Measurements from ENCODE around the gene ZNF575. TPM values are rescaled to one million over a fixed set of nuclear protein-coding genes. Genes with fewer than 3 reads are reported as not detected.

The ZNF575 gene
- total and polyA plus RNA-seq, 5 donors from 2014 or later: 0.83 to 3.3 (median 1.5) TPM

DNA sequence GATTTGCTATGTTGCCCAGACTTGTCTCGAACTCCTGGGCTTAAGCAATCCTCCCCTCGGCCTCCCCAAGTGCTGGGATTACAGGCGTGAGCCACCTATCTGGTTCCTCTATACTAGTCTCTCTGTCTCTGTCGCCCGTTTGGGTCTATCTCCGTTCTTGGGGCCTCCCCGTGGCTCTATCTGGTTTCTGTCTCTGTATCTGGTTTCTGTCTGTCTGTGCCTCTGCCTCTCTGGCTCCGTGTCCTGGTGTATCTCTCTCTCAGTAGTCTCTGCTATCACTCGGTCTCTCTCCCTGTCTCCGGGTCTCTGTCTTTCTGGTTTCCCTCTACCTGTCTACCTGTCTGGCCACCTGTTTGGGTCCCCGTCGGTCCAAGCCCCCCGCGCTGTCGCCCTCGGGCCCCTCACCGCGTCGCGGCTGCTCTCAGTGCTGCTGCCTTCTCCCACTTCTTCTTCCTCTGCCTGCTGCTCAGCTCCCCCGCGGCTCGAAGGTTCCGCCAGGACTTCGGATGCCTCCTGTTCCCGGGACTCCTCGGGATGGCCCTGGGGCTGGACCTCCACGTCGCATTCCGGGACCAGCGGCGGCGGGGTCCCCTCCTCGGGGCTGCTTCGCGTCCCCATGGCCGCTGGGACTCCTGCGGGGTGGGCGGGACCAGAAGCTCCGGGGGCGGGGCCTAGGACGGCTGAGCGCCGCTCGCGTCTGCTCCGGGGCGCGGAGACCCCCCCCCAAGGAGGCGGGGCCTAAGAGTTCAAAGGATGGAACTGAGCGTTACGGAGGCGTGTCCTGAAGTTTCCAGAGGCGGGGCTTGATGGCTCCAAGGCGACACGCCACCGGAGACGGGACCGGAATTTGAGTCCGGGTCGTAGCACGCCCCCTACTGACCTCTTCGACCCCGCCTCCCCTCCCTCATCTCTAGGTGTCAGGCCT lies 29.2 kb upstream of the ZNF575 start:
- Histone ChIP-seq H3K27ac (ENCODE audit: insufficient read depth, low read length, poor library complexity, severe bottlenecking) (peak overlapping the region; percentile 92), H3K27me3 (ENCODE audit: control insufficient read depth, insufficient read depth, low read length) (no peaks in the 10 kb centered on the region), H3K9me3 (ENCODE audit: control insufficient read depth in 2 of 2, low read length in 2 of 2) (no peaks in the 10 kb centered on the region), H3K36me3 (ENCODE audit: control insufficient read depth, insufficient read depth, low read length) (no peaks in the 10 kb centered on the region), H3K4me3 (ENCODE audit: low read depth, low read length) (peak overlapping the region; percentile 80), H3K4me1 (ENCODE audit: control insufficient read depth, insufficient read depth, low read length, poor library complexity, severe bottlenecking) (peaks cover 34% of the 10 kb centered on the region)
- Mint-ChIP-seq H3K27me3 (no peaks in the 10 kb centered on the region), H3K36me3 (peaks cover 18% of the 10 kb centered on the region), H3K27ac (peak overlapping the region; percentile 95 to 99 (median 96)), H3K9me3 (no peaks in the 10 kb centered on the region), H3K4me3 (peak overlapping the region; percentile 90 to 98 (median 94)), H3K4me1 (peaks cover 11 to 46% (median 32%) of the 10 kb centered on the region in 4 donors)
- DNase-seq (peak; percentile 97 to 98 (median 98)), ATAC-seq (ENCODE audit: low read depth in 2 of 2) (peak; percentile 92 to 95)

GRCh38 chr19:43504426-43505185 lies 28.4 kb upstream of the ZNF575 start, which contains the start of gene PHLDB3:
Gene PHLDB3 (minus strand): TSS chr19:43504746. CDS start chr19:43504118, 628 bp downstream.
- peak within 1 kb of the TSS; percentile 95 to 99 (median 96) for H3K27ac Mint-ChIP-seq
- H3K27ac ChIP-seq (ENCODE audit: insufficient read depth, low read length, poor library complexity, severe bottlenecking): peak within 1 kb of the TSS; percentile 92
- H3K4me3 ChIP-seq (ENCODE audit: low read depth, low read length): peak within 1 kb of the TSS; percentile 80
- H3K9me3 ChIP-seq (ENCODE audit: control insufficient read depth in 2 of 2, low read length in 2 of 2): no peaks in the 10 kb centered on the region
- H3K4me1 Mint-ChIP-seq: peaks cover 11 to 44% (median 31%) of the 10 kb centered on the region in 4 donors
- peaks cover 17% of the 10 kb centered on the region for H3K36me3 Mint-ChIP-seq
- H3K36me3 ChIP-seq (ENCODE audit: control insufficient read depth, insufficient read depth, low read length): peaks cover under 1% of the 10 kb centered on the region
- H3K27me3 ChIP-seq (ENCODE audit: control insufficient read depth, insufficient read depth, low read length): no peaks in the 10 kb centered on the region
- no peaks in the 10 kb centered on the region for H3K27me3 Mint-ChIP-seq
- peak within 1 kb of the TSS; percentile 90 to 98 (median 94) for H3K4me3 Mint-ChIP-seq
- DNase-seq (peak in 2 of 3 donors; percentile 38 to 69), ATAC-seq (ENCODE audit: low read depth in 2 of 2) (peak; percentile 29 to 34)
- H3K9me3 Mint-ChIP-seq: no peaks in the 10 kb centered on the region
- peaks cover 34% of the 10 kb centered on the region for H3K4me1 ChIP-seq (ENCODE audit: control insufficient read depth, insufficient read depth, low read length, poor library complexity, severe bottlenecking)

- peak overlapping the region; percentile 92 for H3K27ac ChIP-seq (ENCODE audit: insufficient read depth, low read length, poor library complexity, severe bottlenecking)
- no peak for DNase-seq
- Mint-ChIP-seq H3K36me3 (peaks cover 21% of the 10 kb centered on the region), H3K4me1 (peaks cover 11 to 42% (median 31%) of the 10 kb centered on the region in 4 donors), H3K27me3 (no peaks in the 10 kb centered on the region), H3K27ac (peak overlapping the region; percentile 88 to 95 (median 95)), H3K9me3 (no peaks in the 10 kb centered on the region), H3K4me3 (peak overlapping the region; percentile 68 to 94 (median 77))
- no peaks in the 10 kb centered on the region for H3K27me3 ChIP-seq (ENCODE audit: control insufficient read depth, insufficient read depth, low read length)
- ATAC-seq (ENCODE audit: low read depth in 2 of 2): no peak
- peaks cover 34% of the 10 kb centered on the region for H3K4me1 ChIP-seq (ENCODE audit: control insufficient read depth, insufficient read depth, low read length, poor library complexity, severe bottlenecking)
- H3K9me3 ChIP-seq (ENCODE audit: control insufficient read depth in 2 of 2, low read length in 2 of 2): no peaks in the 10 kb centered on the region
- H3K36me3 ChIP-seq (ENCODE audit: control insufficient read depth, insufficient read depth, low read length): peaks cover 6% of the 10 kb centered on the region
- no peak overlapping the region for H3K4me3 ChIP-seq (ENCODE audit: low read depth, low read length)
These were observed 27.9 kb upstream of the ZNF575 start for GRCh38 chr19:43505186-43505456.

DNA sequence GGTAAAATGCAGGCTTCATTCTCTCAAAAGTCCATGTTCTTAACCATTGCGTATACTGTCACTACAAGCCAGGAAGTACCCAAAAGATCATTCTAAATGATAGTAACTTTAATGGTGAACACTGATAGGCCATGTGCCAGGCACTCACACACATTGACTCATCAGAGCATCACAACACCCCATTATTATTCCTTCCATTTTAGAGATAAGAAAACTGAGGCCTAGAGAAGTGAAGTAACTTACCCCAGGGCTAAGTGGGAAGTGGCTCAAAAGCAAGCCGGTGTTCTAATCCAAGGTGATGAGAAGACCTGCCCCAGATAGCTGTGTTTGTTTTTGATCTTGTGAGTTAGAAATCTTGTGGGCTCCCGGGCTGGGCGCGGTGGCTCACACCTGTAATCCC lies 27.0 kb upstream of the ZNF575 start:
- H3K4me3 ChIP-seq (ENCODE audit: low read depth, low read length): no peak overlapping the region
- Mint-ChIP-seq H3K4me1 (peaks cover 11 to 40% (median 29%) of the 10 kb centered on the region in 4 donors), H3K27ac (peak overlapping the region; percentile 72 to 95 (median 88)), H3K27me3 (no peaks in the 10 kb centered on the region), H3K36me3 (peaks cover 22% of the 10 kb centered on the region), H3K9me3 (no peaks in the 10 kb centered on the region), H3K4me3 (peak overlapping the region; percentile 71 to 89 (median 74))
- peaks cover 34% of the 10 kb centered on the region for H3K4me1 ChIP-seq (ENCODE audit: control insufficient read depth, insufficient read depth, low read length, poor library complexity, severe bottlenecking)
- H3K27me3 ChIP-seq (ENCODE audit: control insufficient read depth, insufficient read depth, low read length): no peaks in the 10 kb centered on the region
- peak in 1 of 3 donors; percentile 33 for DNase-seq
- no peak for ATAC-seq (ENCODE audit: low read depth in 2 of 2)
- no peaks in the 10 kb centered on the region for H3K9me3 ChIP-seq (ENCODE audit: control insufficient read depth in 2 of 2, low read length in 2 of 2)
- H3K27ac ChIP-seq (ENCODE audit: insufficient read depth, low read length, poor library complexity, severe bottlenecking): peak overlapping the region; percentile 92
- peaks cover 11% of the 10 kb centered on the region for H3K36me3 ChIP-seq (ENCODE audit: control insufficient read depth, insufficient read depth, low read length)

DNA sequence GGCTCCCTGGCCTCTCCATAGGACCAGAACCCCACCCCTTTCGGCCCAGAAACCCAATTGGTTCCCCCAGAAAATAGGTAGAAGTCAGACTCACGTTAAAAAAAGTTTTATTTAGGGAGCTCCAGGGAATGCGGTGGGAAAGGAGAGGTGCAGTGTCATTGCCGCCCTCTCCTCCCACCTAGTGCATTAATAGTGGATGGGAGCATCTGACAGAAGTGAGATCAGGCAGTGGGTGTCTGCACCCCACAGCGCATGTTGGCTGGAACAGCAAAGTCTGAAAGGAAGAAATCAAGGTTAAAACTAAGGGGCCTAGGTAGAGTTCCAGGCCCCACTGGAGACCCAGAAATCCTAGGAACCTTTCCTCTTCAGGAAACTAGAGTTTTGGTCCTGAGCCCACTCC lies 26.4 kb upstream of the ZNF575 start:
- H3K4me3 ChIP-seq (ENCODE audit: low read depth, low read length): no peak overlapping the region
- peak overlapping the region in 2 of 4 donors; percentile 76 to 89 for H3K4me3 Mint-ChIP-seq
- no peaks in the 10 kb centered on the region for H3K9me3 Mint-ChIP-seq
- no peaks in the 10 kb centered on the region for H3K9me3 ChIP-seq (ENCODE audit: control insufficient read depth in 2 of 2, low read length in 2 of 2)
- DNase-seq (no peak), ATAC-seq (ENCODE audit: low read depth in 2 of 2) (no peak)
- peak overlapping the region in 1 of 3 donors; percentile 95 for H3K27ac Mint-ChIP-seq
- no peaks in the 10 kb centered on the region for H3K27me3 ChIP-seq (ENCODE audit: control insufficient read depth, insufficient read depth, low read length)
- H3K27me3 Mint-ChIP-seq: no peaks in the 10 kb centered on the region
- H3K36me3 Mint-ChIP-seq: peaks cover 23% of the 10 kb centered on the region
- peaks cover 11% of the 10 kb centered on the region for H3K36me3 ChIP-seq (ENCODE audit: control insufficient read depth, insufficient read depth, low read length)
- H3K4me1 Mint-ChIP-seq: peaks cover 11 to 39% (median 28%) of the 10 kb centered on the region in 4 donors
- no peak overlapping the region for H3K27ac ChIP-seq (ENCODE audit: insufficient read depth, low read length, poor library complexity, severe bottlenecking)
- peaks cover 34% of the 10 kb centered on the region for H3K4me1 ChIP-seq (ENCODE audit: control insufficient read depth, insufficient read depth, low read length, poor library complexity, severe bottlenecking)

DNA sequence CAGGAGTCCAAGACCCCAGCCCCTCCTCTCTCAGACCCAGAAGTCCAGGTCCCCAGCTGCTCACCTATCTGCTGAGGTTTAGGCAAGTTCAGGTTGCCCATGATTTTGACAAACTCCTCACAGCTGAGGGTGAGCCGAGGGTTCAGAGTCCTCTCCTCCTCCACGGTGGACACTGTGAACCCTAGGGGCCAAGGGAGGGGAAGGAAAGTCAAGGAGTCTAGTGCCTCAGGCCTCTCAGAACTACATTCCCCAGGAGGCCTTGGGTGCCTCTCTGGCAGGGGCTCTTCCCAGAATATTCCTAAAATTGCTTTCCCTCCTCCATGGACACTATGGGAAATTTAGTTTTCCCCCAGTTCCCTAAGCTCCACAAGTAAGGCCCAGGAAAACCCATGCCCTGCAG lies 25.1 kb upstream of the ZNF575 start:
- H3K27ac ChIP-seq (ENCODE audit: insufficient read depth, low read length, poor library complexity, severe bottlenecking): no peak overlapping the region
- no peak for ATAC-seq (ENCODE audit: low read depth in 2 of 2)
- no peak overlapping the region for H3K4me3 ChIP-seq (ENCODE audit: low read depth, low read length)
- Mint-ChIP-seq H3K27me3 (no peaks in the 10 kb centered on the region), H3K4me1 (peaks cover 7 to 30% (median 21%) of the 10 kb centered on the region in 4 donors), H3K4me3 (peak overlapping the region in 1 of 4 donors; percentile 32), H3K27ac (peak overlapping the region in 2 of 3 donors; percentile 20 to 83), H3K36me3 (peaks cover 21% of the 10 kb centered on the region), H3K9me3 (no peaks in the 10 kb centered on the region)
- no peaks in the 10 kb centered on the region for H3K9me3 ChIP-seq (ENCODE audit: control insufficient read depth in 2 of 2, low read length in 2 of 2)
- peaks cover 29% of the 10 kb centered on the region for H3K4me1 ChIP-seq (ENCODE audit: control insufficient read depth, insufficient read depth, low read length, poor library complexity, severe bottlenecking)
- DNase-seq: no peak
- H3K36me3 ChIP-seq (ENCODE audit: control insufficient read depth, insufficient read depth, low read length): peaks cover 11% of the 10 kb centered on the region
- H3K27me3 ChIP-seq (ENCODE audit: control insufficient read depth, insufficient read depth, low read length): no peaks in the 10 kb centered on the region

DNA sequence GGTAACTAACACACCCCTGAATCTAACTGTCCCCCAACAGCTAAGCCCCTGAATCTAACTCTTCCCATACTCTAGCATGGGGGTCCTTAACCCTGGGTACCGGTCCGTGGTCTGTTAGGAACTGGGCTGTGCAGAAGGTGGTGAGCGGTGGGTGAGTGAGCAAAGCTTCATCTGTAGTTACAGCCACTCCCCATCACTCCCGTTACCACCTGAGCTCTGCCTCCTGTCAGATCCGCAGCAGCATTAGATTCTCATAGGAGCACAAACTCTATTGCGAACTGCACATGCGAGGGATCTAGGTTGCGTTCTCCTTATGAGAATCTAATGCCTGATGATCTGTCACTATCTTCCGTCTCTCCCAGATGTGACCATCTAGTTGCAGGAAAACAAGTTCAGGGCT lies 22.3 kb upstream of the ZNF575 start:
- ATAC-seq (ENCODE audit: low read depth in 2 of 2): no peak
- no peaks in the 10 kb centered on the region for H3K9me3 Mint-ChIP-seq

More for the DNA sequence above, 22.3 kb upstream of the ZNF575 start:
- H3K36me3 ChIP-seq (ENCODE audit: control insufficient read depth, insufficient read depth, low read length): peaks cover 11% of the 10 kb centered on the region
- DNase-seq: no peak
- Mint-ChIP-seq H3K27me3 (no peaks in the 10 kb centered on the region), H3K36me3 (peaks cover 21% of the 10 kb centered on the region), H3K27ac (peak overlapping the region in 2 of 3 donors; percentile 36 to 74), H3K4me1 (peaks cover 2 to 7% (median 5%) of the 10 kb centered on the region in 4 donors), H3K4me3 (peak overlapping the region in 1 of 4 donors; percentile 67)
- H3K27ac ChIP-seq (ENCODE audit: insufficient read depth, low read length, poor library complexity, severe bottlenecking): no peak overlapping the region
- no peaks in the 10 kb centered on the region for H3K9me3 ChIP-seq (ENCODE audit: control insufficient read depth in 2 of 2, low read length in 2 of 2)
- no peaks in the 10 kb centered on the region for H3K27me3 ChIP-seq (ENCODE audit: control insufficient read depth, insufficient read depth, low read length)
- peaks cover 4% of the 10 kb centered on the region for H3K4me1 ChIP-seq (ENCODE audit: control insufficient read depth, insufficient read depth, low read length, poor library complexity, severe bottlenecking)
- H3K4me3 ChIP-seq (ENCODE audit: low read depth, low read length): no peak overlapping the region

Measured in CD4-positive, CD25-positive, alpha-beta regulatory T cell (primary cell).